HG03571 (cell line): ENCODE results near the gene DNAJB4.
"Not testable (repeated sequence)": the region's sequence is repeated elsewhere in the genome, so short reads cannot be mapped to it uniquely, and the experiment has no call there.

Source experiments
- ATAC-seq: cut with Tn5 transposase; IDR thresholded peaks from one replicate; pipeline ENCODE4 v1.9.1; 2021; ENCODE audit not compliant: unreplicated experiment

DNAJB4 gene

DNA sequence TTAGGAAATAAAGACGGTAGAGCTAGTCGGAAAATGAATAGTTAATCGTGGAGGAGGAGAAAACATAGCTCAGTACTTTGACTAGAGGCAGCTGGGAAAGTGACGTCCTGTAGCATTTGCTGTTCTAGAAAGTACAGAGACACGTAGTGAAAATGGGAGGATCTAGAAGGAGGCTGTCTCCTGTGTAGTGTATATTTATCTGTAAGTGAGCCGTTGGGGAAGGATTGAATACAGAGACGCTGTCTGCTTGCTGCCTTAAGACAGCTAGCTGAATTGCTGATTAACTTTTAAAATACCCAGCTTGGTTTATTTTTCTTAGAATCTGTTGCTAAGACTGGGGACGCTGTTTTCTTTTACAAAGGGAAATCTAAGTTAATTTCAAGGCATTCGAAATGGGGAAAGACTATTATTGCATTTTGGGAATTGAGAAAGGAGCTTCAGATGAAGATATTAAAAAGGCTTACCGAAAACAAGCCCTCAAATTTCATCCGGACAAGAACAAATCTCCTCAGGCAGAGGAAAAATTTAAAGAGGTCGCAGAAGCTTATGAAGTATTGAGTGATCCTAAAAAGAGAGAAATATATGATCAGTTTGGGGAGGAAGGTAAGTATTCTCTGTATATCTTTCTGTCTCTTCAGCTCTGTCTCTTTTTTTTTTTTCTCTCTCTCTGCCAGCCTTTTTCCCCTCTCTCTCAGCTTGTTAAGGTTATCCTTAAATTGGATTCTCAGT lies at the start of gene DNAJB4:
Gene DNAJB4 (plus strand): TSS at position 221 of the 729 bp plus-strand sequence. CDS start 172 bp downstream, at position 393.
- peak; percentile 99 for ATAC-seq

DNA sequence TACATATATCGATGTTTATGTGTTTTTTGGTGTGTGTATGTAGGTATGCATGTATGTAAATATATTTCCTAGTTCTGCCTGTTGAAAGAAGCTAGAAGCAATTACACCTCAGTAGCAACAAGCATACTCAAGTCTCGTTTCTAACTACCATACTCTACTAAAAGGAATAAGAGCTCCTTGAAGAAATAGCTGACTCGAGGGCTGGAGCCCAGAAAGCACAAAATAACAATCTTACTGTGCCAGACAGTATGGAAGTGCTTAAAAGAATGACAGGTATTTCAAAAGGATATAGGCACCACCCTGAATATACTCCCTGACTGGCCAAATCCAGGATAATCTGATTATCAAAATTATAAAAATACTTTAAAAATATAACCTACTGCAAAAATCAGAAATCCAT lies 49.0 kb upstream of the DNAJB4 start:
- no peak for ATAC-seq

DNA sequence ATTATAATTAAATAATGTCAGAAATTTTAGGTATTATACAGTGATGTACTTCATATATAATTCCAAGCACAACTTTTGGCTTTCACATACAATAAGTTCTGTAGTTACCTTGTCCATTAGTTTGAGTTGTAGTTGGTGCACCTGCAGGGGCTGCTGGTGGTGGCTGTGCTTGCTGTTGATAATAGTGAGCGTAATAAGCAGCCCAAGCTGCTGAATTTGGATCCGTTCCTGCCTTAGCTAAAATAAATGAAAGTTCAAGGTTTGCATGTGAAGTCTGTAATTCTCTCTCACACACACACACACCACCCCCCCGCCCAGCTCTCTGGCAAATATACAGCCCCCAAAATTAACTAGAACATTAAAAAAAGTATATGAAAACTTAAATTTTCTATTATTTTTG lies 48.3 kb upstream of the DNAJB4 start:
- ATAC-seq: no peak

DNA sequence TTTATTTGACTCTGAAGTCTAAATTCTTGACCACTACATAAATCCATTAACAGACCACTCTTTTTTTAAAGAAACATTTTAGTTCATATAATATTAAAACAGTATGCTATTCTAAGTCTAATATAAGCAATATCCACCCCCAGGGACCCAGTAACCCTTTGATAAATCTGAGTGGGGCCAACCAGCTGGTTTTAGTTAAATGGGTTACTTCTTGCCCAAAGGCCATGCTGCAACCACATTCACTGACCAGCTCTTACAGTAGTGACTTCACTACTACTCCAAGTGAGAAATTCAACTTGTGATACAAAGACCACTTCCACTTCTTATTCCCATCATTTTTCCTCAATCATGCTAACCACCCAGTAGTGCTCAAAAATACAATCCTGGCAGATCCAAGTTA lies 46.3 kb upstream of the DNAJB4 start:
- ATAC-seq: no peak

GRCh38 chr1:77958850-77959249 lies 45.9 kb upstream of the DNAJB4 start:
- ATAC-seq: no peak

DNA sequence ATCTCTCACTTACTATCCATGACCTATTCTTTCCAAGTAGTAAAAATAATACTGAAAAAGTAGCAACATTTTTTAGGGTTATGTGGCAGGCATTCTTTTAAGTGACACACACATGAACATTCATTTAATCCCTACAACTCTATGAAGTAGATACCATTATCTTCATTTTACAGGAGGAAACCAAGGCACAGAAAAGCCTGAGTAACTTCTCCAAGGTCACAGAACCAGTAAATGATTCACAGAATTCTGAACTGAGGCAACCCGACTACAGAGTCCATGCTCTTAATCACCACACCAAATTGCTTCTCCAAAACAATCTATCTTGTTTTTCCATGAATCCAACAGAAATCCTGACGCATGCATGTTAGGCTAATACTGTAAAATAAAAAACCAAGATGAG lies 43.3 kb upstream of the DNAJB4 start:
- ATAC-seq: no peak

DNA sequence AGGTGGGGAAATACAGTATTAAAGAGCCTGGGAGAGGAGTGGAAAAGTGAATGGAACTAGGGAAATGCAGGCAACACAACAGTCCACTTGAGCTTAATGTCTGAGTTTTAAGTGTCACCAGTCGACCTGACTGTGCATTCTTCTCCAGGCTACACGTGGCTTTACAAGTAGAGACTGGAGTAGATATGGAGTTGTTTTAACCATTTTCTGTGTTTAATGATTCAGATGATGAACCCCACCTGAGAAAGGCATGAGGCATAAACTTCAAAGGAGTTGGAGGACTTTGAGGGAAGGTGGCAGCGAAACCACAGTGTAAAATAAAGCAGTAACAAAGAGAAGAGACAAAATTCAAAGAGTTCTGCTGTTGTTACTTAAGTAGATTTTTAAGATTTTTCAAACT lies 38.4 kb upstream of the DNAJB4 start:
- ATAC-seq: no peak

DNA sequence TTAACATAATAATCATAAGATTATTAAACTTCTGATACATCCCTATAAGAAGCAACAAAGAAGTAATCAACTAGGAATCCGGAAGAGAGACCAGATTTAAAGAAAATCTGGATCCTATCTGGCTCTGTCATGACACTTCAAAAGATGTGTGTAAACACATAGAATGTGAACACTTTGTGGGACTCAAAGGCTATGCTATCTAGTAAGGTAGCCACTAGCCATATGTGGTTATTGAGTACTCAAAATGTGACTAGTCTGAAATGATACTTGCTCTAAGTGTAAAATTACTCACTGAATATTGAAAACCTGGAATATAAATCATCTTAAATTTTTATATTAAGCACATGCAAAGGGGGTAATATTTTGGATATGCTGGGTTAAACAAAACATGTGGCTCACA lies 34.5 kb upstream of the DNAJB4 start:
- ATAC-seq: no peak

DNA sequence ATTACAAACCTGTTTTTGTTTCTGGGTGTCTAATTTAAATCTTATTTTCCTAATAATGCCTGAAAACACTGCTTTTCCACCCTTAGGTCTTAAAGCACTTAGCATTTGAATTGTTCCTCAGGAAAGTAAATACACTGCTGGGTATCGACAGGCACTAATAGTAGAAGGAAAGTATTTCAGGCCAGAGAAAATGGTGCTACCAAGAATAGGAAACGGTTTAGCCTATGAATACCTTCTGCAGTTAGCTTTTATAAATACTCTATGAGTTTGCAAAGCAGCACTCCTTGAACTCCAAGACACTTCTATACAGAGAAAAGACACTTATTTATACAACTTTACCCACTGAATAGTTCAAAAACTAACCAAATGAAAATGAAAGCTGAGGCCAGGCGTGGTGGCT lies 32.7 kb upstream of the DNAJB4 start:
- ATAC-seq: no peak

- ATAC-seq: no peak
Observed at GRCh38 chr1:77975386-77975785, 29.4 kb upstream of the DNAJB4 start.

DNA sequence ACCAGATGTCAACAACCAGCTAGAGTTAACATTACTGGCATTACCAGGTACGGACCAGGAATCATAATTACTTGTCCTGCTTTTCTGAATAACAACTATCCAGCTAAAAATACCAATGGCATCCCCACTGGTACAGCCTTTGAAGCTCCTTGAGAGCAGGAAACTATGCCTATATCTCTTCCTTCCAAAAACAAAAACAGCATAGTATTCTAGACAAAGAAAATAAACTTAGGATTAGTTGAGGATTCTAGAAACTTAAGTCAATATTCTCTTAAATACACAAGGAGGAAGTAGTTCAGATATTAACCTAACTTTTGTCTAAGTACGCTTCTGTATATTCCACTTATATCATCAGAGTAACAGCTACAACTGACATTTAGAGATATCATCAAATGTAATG lies 28.8 kb upstream of the DNAJB4 start:
- no peak for ATAC-seq

GRCh38 chr1:77976433-77977076 lies 28.2 kb upstream of the DNAJB4 start:
- ATAC-seq: no peak

DNA sequence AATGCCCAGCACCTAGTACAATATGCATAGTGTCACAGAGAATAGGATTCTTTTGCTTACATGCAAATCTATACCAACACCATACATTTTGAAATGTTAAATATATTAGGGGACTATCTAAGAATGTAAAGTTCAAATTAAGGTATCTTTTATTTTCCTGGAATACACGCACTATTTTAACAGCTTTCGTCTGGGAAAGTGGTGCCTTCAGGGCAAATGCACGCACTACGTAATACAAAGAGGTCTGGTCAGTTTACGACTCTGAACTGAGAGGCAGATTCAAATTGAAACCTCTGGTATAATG lies 26.8 kb upstream of the DNAJB4 start:
- no peak for ATAC-seq

- peak; percentile 69 for ATAC-seq
Observed at GRCh38 chr1:77978293-77978968, 26.3 kb upstream of the DNAJB4 start.

- ATAC-seq: peak; percentile 70
Observed at GRCh38 chr1:77978969-77979876, 25.5 kb upstream of the DNAJB4 start, which contains the start of gene FUBP1. Gene FUBP1, minus strand, starts transcription at chr1:77979072. Its CDS starts 68 bp downstream, at chr1:77979004.

DNA sequence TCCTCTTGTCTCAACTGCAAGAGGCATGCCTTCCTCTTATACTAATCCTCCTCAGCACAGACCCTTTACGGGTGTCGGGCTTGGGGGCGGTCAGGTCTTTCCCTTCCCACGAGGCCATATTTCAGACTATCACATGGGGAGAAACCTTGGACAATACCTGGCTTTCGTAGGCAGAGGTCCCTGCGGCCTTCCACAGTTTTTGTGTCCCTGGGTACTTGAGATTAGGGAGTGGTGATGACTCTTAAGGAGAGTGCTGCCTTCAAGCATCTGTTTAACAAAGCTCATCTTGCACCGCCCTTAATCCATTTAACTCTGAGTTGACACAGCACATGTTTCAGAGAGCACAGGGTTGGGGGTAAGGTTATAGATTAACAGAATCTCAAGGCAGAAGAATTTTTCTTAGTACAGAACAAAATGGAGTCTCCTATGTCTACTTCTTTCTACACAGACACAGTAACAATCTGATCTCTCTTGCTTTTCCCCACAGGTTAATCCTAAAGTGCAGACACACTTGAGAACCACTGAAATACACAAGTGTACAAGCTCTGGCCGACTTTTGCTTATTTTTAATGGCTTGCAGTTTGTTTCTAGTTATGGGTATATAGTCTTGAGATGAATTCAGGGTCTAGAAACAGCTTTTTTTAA lies 21.3 kb upstream of the DNAJB4 start:
- ATAC-seq: not testable (repeated sequence)

DNA sequence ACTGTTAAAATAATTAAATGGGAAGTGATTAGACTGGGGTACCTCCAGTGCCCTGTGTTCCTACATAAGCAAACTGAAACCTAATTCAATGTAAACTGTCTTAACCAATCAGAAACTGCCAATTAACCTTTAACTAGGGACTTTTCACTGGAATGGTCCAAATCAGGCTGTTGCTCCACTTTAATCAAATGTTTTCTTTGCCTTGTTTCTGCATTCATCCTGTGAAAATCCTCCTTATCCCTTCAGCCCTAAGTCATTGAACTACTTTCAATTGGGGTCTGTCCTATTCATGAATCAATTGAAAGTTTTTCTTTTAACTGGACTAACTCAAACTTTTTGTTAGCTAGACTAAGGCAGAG lies 20.8 kb upstream of the DNAJB4 start:
- ATAC-seq: no peak

DNA sequence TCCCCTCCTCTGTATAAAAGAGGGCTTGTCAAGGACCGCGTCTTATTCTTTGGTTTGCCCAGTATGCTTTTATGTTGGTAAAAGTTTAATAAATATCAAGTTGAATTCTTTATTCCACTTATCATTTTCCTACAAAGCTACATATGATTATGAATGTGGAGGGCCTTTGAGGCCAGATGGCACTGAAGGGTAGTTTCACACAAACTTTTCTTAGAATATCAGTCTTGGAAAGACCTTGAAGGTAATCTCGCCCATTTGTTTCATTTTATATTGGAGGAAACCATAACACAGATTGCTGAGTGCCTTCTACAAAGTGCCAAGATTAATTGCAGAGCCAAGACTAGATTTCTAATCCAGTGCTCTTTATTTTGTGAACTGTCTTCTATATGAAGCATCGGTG lies 20.1 kb upstream of the DNAJB4 start:
- ATAC-seq: no peak

GRCh38 chr1:77986810-77987209 lies 17.9 kb upstream of the DNAJB4 start:
- ATAC-seq: no peak

DNA sequence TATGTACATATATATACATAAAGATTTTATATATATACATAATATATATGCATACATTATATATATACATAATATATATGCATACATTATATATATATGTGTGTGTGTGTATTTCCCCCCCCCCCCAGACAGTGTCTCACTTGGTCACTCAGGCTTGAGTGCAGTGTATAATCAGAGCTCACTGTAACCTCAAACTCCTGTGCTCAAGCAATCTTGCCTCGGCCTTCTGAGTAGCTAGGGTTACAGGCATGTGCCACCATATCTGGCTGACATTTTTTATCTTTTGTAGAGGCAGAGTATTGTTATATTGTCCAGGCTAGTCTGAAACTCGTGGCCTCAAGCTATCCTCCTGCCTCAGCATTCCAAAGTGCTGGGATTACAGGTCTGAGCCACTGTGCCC lies 16.8 kb upstream of the DNAJB4 start:
- no peak for ATAC-seq

GRCh38 chr1:77989744-77990143 lies 15.0 kb upstream of the DNAJB4 start:
- no peak for ATAC-seq
